Gastrocnemius medialis (tissue), 4 donors: ENCODE measurements around the gene RAB21. TPM values are rescaled to one million over a fixed set of nuclear protein-coding genes. Genes with fewer than 3 reads are reported as not detected.

Experiments
- ATAC-seq, 2 donors: fragments of 150-250 bp; one replicate each; pipeline ENCODE4 v1.9.1; 2016
- DNase-seq, 2 donors: peaks; one replicate each; pipeline ENCODE4 v3.0.0-alpha.2; 2019
- H3K27ac ChIP-seq, 4 donors: fragments of 200-600 bp; sonication (generic); 1 replicate in 1 of 4; 2 replicates in 3 of 4; pipeline ENCODE4 v1.5.1; 2016 to 2018; ENCODE audit warnings: mild to moderate bottlenecking in 2 of 4, moderate library complexity in 1 of 4
- H3K27me3 ChIP-seq, 3 donors: fragments of 200-600 bp; sonication (generic) in 2 of 3; 1 replicate in 1 of 3; 2 replicates in 2 of 3; pipeline versions ENCODE4 v1.5.1 to v1.6.0; 2016 to 2019; ENCODE audit warnings: mild to moderate bottlenecking in 1 of 3, moderate library complexity in 1 of 3
- H3K36me3 ChIP-seq, 2 donors: fragments of 200-600 bp; sonication (generic) in 1 of 2; one replicate each; pipeline ENCODE4 v1.5.1; 2017 to 2018
- H3K4me1 ChIP-seq, 2 donors: fragments of 200-600 bp; sonication (generic) in 1 of 2; one replicate each; pipeline ENCODE4 v1.5.1; 2016 to 2017; ENCODE audit warnings: mild to moderate bottlenecking in 2 of 2
- H3K4me3 ChIP-seq, 4 donors: fragments of 200-600 bp; sonication (generic) in 3 of 4; 1 replicate in 1 of 4; 2 replicates in 3 of 4; pipeline ENCODE4 v1.5.1; 2016 to 2019; ENCODE audit warnings: mild to moderate bottlenecking in 2 of 4
- H3K9me3 ChIP-seq, 3 donors: fragments of 200-600 bp; sonication (generic) in 2 of 3; 1 replicate in 1 of 3; 2 replicates in 2 of 3; pipeline ENCODE4 v1.5.1; 2016 to 2019
- POLR2A ChIP-seq, 2 donors: fragments of 450-650 bp; IDR thresholded peaks; one replicate each; pipeline ENCODE4 v1.6.1; 2017; ENCODE audit warnings: antibody characterized with exemption in 2 of 2, mild to moderate bottlenecking in 2 of 2, moderate library complexity in 2 of 2
- in situ Hi-C, 4 donors: fragments of 200-750 bp; cut with MboI; loops; one replicate each; pipeline versions ENCODE4 v1.15.0 to v1.8.0; 2017; ENCODE audit warnings: low sequenced_read_pairs in 4 of 4
- intact Hi-C: fragments of 100-400 bp; cut with DNase I; formaldehyde crosslinking; loops from one replicate; pipeline ENCODE4 v1.15.1; 2023; ENCODE audit warnings: low total_unique reads
- total RNA-seq, 4 donors: library from RNA; depleted of rRNA; stranded (reverse); fragments of >200 nt; gene quantifications; one replicate each; pipeline versions ENCODE4 v1.1.0 to v1.2.3, GENCODE V29; 2016
- TF ChIP-seq, protein P1 (sequence below), 5 experiments: fragments of 450-650 bp in 3 of 5; fragments of 200-600 bp in 2 of 5; sonication (generic) in 2 of 5; IDR thresholded peaks in 4 of 5; conservative IDR thresholded peaks in 1 of 5; 1 replicate in 4 of 5; 2 replicates in 1 of 5; pipeline ENCODE4 v1.5.1; 2016 to 2019; ENCODE audit warnings: antibody characterized with exemption in 5 of 5, mild to moderate bottlenecking in 3 of 5, moderate library complexity in 3 of 5

The RAB21 gene
- total RNA-seq, 4 donors from 2014 or later: 17.4 to 75.9 (median 45.7) TPM

DNA sequence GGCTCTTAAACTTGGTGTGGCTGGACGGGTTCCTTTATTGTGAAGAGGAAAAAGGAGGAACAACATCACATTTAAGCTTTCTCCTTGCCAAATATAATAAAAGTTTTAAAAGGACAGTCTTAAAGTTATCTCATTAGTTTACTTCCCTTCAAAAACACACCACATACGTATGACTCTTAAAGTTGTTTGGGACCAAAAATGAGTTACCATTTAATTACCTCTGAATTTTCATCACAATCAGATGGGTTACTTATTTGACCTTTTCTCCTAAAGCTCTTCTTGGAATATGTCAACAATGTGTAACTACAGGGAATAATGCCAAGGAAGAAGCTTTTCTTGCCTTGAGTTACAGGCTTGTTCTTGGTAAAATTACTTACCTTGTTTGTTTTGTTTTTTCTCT, 16.4 kb downstream of the RAB21 start:
- DNase-seq (no peak), ATAC-seq (no peak)
- no peak for TF ChIP-seq POLR2A (IDR thresholded peaks at IDR 0.05)
- TF ChIP-seq, protein P1, sequence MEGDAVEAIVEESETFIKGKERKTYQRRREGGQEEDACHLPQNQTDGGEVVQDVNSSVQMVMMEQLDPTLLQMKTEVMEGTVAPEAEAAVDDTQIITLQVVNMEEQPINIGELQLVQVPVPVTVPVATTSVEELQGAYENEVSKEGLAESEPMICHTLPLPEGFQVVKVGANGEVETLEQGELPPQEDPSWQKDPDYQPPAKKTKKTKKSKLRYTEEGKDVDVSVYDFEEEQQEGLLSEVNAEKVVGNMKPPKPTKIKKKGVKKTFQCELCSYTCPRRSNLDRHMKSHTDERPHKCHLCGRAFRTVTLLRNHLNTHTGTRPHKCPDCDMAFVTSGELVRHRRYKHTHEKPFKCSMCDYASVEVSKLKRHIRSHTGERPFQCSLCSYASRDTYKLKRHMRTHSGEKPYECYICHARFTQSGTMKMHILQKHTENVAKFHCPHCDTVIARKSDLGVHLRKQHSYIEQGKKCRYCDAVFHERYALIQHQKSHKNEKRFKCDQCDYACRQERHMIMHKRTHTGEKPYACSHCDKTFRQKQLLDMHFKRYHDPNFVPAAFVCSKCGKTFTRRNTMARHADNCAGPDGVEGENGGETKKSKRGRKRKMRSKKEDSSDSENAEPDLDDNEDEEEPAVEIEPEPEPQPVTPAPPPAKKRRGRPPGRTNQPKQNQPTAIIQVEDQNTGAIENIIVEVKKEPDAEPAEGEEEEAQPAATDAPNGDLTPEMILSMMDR (IDR thresholded peaks at IDR 0.05 in 4 of 5, conservative IDR thresholded peaks at IDR 0.05 in 1 of 5): no peak
- intact Hi-C loops (no loop called here), in situ Hi-C loops (loop anchor here in 1 of 4 donors (10.0 kb wide), 1 partner anchor 74 kb away; no protein-coding TSS in a partner anchor)
- no peak overlapping the region for H3K4me3 ChIP-seq
- no peaks in the 10 kb centered on the region for H3K27me3 ChIP-seq
- no peaks in the 10 kb centered on the region for H3K9me3 ChIP-seq
- peaks cover 0 to 46% of the 10 kb centered on the region in 2 donors for H3K36me3 ChIP-seq
- H3K4me1 ChIP-seq: peaks cover 42 to 50% of the 10 kb centered on the region in 2 donors
- peak overlapping the region in 2 of 4 donors; percentile 16 for H3K27ac ChIP-seq

DNA sequence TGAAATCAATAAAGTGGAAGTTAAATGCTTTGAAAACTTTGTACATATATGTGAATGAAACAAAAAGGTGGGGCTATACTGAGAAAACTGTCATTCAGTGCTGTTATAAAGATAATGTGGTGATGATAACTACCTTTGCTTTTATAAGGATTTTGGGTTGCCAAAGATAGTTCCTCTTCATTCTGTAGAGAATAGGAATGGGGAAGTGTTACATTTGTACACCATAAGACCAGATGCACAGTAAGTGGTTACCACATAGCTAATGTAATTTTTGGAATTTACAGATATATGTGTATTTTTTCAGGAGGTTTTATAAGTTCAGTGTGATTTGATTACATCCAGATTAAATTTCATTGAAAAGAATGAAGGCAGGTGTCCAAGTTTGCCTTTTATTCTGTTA, 18.1 kb downstream of the RAB21 start:
- no peak for DNase-seq
- H3K36me3 ChIP-seq: peaks cover 0 to 54% of the 10 kb centered on the region in 2 donors
- H3K27ac ChIP-seq: no peak overlapping the region
- no peaks in the 10 kb centered on the region for H3K9me3 ChIP-seq
- in situ Hi-C loops (loop anchor here in 1 of 4 donors (10.0 kb wide), 1 partner anchor 72 kb away; no protein-coding TSS in a partner anchor), intact Hi-C loops (no loop called here)
- no peak overlapping the region for H3K4me3 ChIP-seq
- no peak for ATAC-seq
- TF ChIP-seq, protein P1 (IDR thresholded peaks at IDR 0.05 in 4 of 5, conservative IDR thresholded peaks at IDR 0.05 in 1 of 5): no peak
- no peak for TF ChIP-seq POLR2A (IDR thresholded peaks at IDR 0.05)
- H3K27me3 ChIP-seq: no peaks in the 10 kb centered on the region
- peaks cover 29 to 34% of the 10 kb centered on the region in 2 donors for H3K4me1 ChIP-seq

DNA sequence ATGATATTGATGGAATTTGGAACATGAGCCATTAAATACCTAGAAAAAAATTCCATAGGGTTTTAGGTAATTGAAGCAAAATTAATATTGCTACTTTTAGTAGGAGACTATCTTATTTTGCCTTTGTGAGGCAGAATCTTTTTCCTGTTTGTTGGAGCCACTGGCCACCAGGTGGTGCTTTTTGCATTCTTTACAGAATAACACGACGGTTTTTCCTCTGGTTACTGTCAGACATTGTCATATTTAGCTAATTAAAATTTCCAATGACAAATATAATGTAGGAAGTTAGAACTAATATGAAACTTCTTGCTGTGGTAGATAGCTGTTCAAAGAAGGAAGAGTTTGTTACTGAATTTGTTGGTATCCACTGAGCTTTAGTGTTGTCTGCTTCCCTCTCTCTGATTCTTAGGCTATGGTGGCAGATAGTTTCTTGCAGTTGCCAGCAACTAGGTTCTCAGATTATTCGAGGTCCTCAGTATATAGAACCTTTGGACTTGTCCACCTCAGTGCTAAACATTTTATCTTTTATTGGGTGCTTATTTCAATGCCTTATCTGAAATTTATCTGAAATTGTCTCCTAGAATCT, 25.7 kb downstream of the RAB21 start:
- H3K4me1 ChIP-seq: peaks cover 0 to 7% of the 10 kb centered on the region in 2 donors
- H3K4me3 ChIP-seq: no peak overlapping the region
- in situ Hi-C loops (no loop called here), intact Hi-C loops (loop anchor here (2.0 to 10.0 kb wide), 2 partner anchors 66 to 144 kb away; no protein-coding TSS in a partner anchor)
- no peak for DNase-seq
- H3K36me3 ChIP-seq: peaks cover 0 to 51% of the 10 kb centered on the region in 2 donors
- no peaks in the 10 kb centered on the region for H3K9me3 ChIP-seq
- H3K27ac ChIP-seq: peak overlapping the region in 2 of 4 donors; percentile 13 to 32
- ATAC-seq: peak in 1 of 2 donors; percentile 30
- no peaks in the 10 kb centered on the region for H3K27me3 ChIP-seq
- TF ChIP-seq POLR2A (IDR thresholded peaks at IDR 0.05): no peak
- TF ChIP-seq, protein P1 (IDR thresholded peaks at IDR 0.05 in 4 of 5, conservative IDR thresholded peaks at IDR 0.05 in 1 of 5): peak; percentile 40 to 69 (median 55)

DNA sequence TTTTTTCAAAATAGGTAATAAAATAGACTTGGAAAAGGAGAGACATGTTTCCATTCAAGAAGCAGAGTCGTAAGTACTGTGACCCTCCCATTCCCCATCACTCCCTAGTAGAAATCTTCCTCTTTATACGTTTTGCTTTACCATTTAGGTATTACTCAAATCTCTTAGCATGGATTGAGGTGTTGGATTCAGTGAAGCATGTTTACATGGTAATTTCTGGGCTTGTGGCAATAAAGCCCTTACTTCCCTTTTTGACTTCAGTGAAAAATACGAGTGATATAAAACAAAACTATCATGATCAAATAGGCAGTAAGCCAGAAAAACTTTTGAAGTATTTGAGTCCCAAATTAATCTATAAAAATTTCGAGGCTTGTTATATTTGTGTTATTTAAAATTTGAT, 27.4 kb downstream of the RAB21 start:
- H3K36me3 ChIP-seq: peaks cover 3 to 56% of the 10 kb centered on the region in 2 donors
- peaks cover 0 to 7% of the 10 kb centered on the region in 2 donors for H3K4me1 ChIP-seq
- no peaks in the 10 kb centered on the region for H3K27me3 ChIP-seq
- in situ Hi-C loops (no loop called here), intact Hi-C loops (loop anchor here (10.0 kb wide), 1 partner anchor 143 kb away; no protein-coding TSS in a partner anchor)
- H3K9me3 ChIP-seq: no peaks in the 10 kb centered on the region
- DNase-seq: no peak
- no peak for ATAC-seq
- H3K27ac ChIP-seq: no peak overlapping the region
- TF ChIP-seq, protein P1 (IDR thresholded peaks at IDR 0.05 in 4 of 5, conservative IDR thresholded peaks at IDR 0.05 in 1 of 5): no peak
- no peak for TF ChIP-seq POLR2A (IDR thresholded peaks at IDR 0.05)
- H3K4me3 ChIP-seq: no peak overlapping the region
